Central memory CD8-positive, alpha-beta T cell (primary cell): Measurements from ENCODE around the gene PSD.
A peak's percentile ranks its signal among the peaks of the same experiment; 100 is the strongest.

Experiments used
- ATAC-seq: fragments of 150-1000 bp; cut with Tn5 transposase; replicated peaks from 2 replicates; pipeline ENCODE4 v1.10.0; 2022; ENCODE audit warnings: mild to moderate bottlenecking, moderate FRiP score, moderate number of reproducible peaks; ENCODE audit not compliant: poor library complexity, severe bottlenecking; ENCODE audit errors: extremely low read depth
- DNase-seq, 2 donors: peaks; one replicate each; pipeline ENCODE4 v3.0.0; 2021; ENCODE audit warnings: low spot score in 2 of 2
- H3K27ac Mint-ChIP-seq: one replicate; pipeline ENCODE4 v1.8.0; 2022; ENCODE audit warnings: low read depth, mild to moderate bottlenecking, moderate library complexity, mixed read lengths
- H3K27me3 Mint-ChIP-seq: one replicate; pipeline ENCODE4 v1.8.0; 2022; ENCODE audit warnings: mixed read lengths
- H3K36me3 Mint-ChIP-seq: one replicate; pipeline ENCODE4 v1.8.0; 2022; ENCODE audit warnings: mild to moderate bottlenecking, moderate library complexity, mixed read lengths; ENCODE audit not compliant: insufficient read depth
- H3K4me1 Mint-ChIP-seq: one replicate; pipeline ENCODE4 v1.8.0; 2022; ENCODE audit warnings: mixed read lengths
- H3K4me3 Mint-ChIP-seq: one replicate; pipeline ENCODE4 v1.8.0; 2022; ENCODE audit warnings: mild to moderate bottlenecking, moderate library complexity, mixed read lengths
- H3K9me3 Mint-ChIP-seq: one replicate; pipeline ENCODE4 v1.8.0; 2022; ENCODE audit warnings: mixed read lengths

PSD gene

GRCh38 chr10:102411341-102412255, 7.0 kb downstream of the PSD start:
- Mint-ChIP-seq H3K4me1 (peaks cover 22% of the 10 kb centered on the region), H3K4me3 (peak overlapping the region; percentile 57), H3K36me3 (peaks cover 11% of the 10 kb centered on the region), H3K27me3 (peaks cover 88% of the 10 kb centered on the region), H3K9me3 (no peaks in the 10 kb centered on the region), H3K27ac (no peak overlapping the region)
- no peak for DNase-seq
- ATAC-seq = no peak

- Mint-ChIP-seq H3K27me3 (peaks cover 77% of the 10 kb centered on the region), H3K4me1 (peaks cover 22% of the 10 kb centered on the region), H3K9me3 (no peaks in the 10 kb centered on the region), H3K27ac (no peak overlapping the region), H3K4me3 (peak overlapping the region; percentile 57), H3K36me3 (peaks cover 17% of the 10 kb centered on the region)
- no peak for DNase-seq
- ATAC-seq = no peak
Measured at GRCh38 chr10:102410429-102411073, 8.0 kb downstream of the PSD start.

GRCh38 chr10:102409604-102410428, 8.8 kb downstream of the PSD start:
- no peak for DNase-seq
- Mint-ChIP-seq H3K4me1 (peaks cover 22% of the 10 kb centered on the region), H3K4me3 (peak overlapping the region; percentile 70), H3K27ac (no peak overlapping the region), H3K9me3 (no peaks in the 10 kb centered on the region), H3K36me3 (peaks cover 23% of the 10 kb centered on the region), H3K27me3 (peaks cover 70% of the 10 kb centered on the region)
- ATAC-seq = no peak

GRCh38 chr10:102408728-102409603, 9.6 kb downstream of the PSD start:
- Mint-ChIP-seq H3K4me3 (peak overlapping the region; percentile 70), H3K27ac (no peak overlapping the region), H3K9me3 (no peaks in the 10 kb centered on the region), H3K4me1 (peaks cover 22% of the 10 kb centered on the region), H3K36me3 (peaks cover 26% of the 10 kb centered on the region), H3K27me3 (peaks cover 61% of the 10 kb centered on the region)
- ATAC-seq (peak; percentile 35), DNase-seq (no peak)

- H3K36me3 Mint-ChIP-seq = peaks cover 29% of the 10 kb centered on the region
- no peak overlapping the region for H3K27ac Mint-ChIP-seq
- DNase-seq = no peak
- no peak for ATAC-seq
- no peaks in the 10 kb centered on the region for H3K9me3 Mint-ChIP-seq
- peaks cover 58% of the 10 kb centered on the region for H3K27me3 Mint-ChIP-seq
- peaks cover 22% of the 10 kb centered on the region for H3K4me1 Mint-ChIP-seq
- H3K4me3 Mint-ChIP-seq = peak overlapping the region; percentile 55
Measured at GRCh38 chr10:102408131-102408727, 10.4 kb downstream of the PSD start.

- peak overlapping the region; percentile 55 for H3K4me3 Mint-ChIP-seq
- DNase-seq = no peak
- H3K27me3 Mint-ChIP-seq = peaks cover 51% of the 10 kb centered on the region
- peaks cover 30% of the 10 kb centered on the region for H3K36me3 Mint-ChIP-seq
- H3K9me3 Mint-ChIP-seq = no peaks in the 10 kb centered on the region
- H3K4me1 Mint-ChIP-seq = peaks cover 22% of the 10 kb centered on the region
- ATAC-seq = no peak
- no peak overlapping the region for H3K27ac Mint-ChIP-seq
Measured at GRCh38 chr10:102407425-102408130, 11.0 kb downstream of the PSD start.

GRCh38 chr10:102406815-102407214, 11.8 kb downstream of the PSD start:
- Mint-ChIP-seq H3K4me3 (peak overlapping the region; percentile 27), H3K27me3 (peaks cover 43% of the 10 kb centered on the region), H3K4me1 (peaks cover 22% of the 10 kb centered on the region), H3K9me3 (no peaks in the 10 kb centered on the region), H3K27ac (peak overlapping the region; percentile 67), H3K36me3 (peaks cover 35% of the 10 kb centered on the region)
- no peak for ATAC-seq
- no peak for DNase-seq

- peaks cover 16% of the 10 kb centered on the region for H3K4me1 Mint-ChIP-seq
- no peaks in the 10 kb centered on the region for H3K9me3 Mint-ChIP-seq
- H3K36me3 Mint-ChIP-seq = peaks cover 35% of the 10 kb centered on the region
- H3K27me3 Mint-ChIP-seq = peaks cover 32% of the 10 kb centered on the region
- H3K4me3 Mint-ChIP-seq = no peak overlapping the region
- peak overlapping the region; percentile 68 for H3K27ac Mint-ChIP-seq
- DNase-seq (no peak), ATAC-seq (no peak)
Measured at GRCh38 chr10:102405632-102406031, 13.0 kb downstream of the PSD start.

GRCh38 chr10:102405108-102405571, 13.4 kb downstream of the PSD start:
- H3K27ac Mint-ChIP-seq = peak overlapping the region; percentile 68
- no peak for ATAC-seq

GRCh38 chr10:102404361-102405107, 14.1 kb downstream of the PSD start:
- H3K36me3 Mint-ChIP-seq = peaks cover 41% of the 10 kb centered on the region
- ATAC-seq (no peak), DNase-seq (no peak)
- no peak overlapping the region for H3K4me3 Mint-ChIP-seq
- peaks cover 23% of the 10 kb centered on the region for H3K27me3 Mint-ChIP-seq
- H3K4me1 Mint-ChIP-seq = peaks cover 10% of the 10 kb centered on the region
- peak overlapping the region; percentile 68 for H3K27ac Mint-ChIP-seq
- no peaks in the 10 kb centered on the region for H3K9me3 Mint-ChIP-seq

More at GRCh38 chr10:102405108-102405571, 13.4 kb downstream of the PSD start:
- Mint-ChIP-seq H3K27me3 (peaks cover 29% of the 10 kb centered on the region), H3K4me3 (no peak overlapping the region), H3K4me1 (peaks cover 16% of the 10 kb centered on the region), H3K9me3 (no peaks in the 10 kb centered on the region), H3K36me3 (peaks cover 37% of the 10 kb centered on the region)
- DNase-seq = no peak
